Measurements from ENCODE around the gene CFAP126.

DNA sequence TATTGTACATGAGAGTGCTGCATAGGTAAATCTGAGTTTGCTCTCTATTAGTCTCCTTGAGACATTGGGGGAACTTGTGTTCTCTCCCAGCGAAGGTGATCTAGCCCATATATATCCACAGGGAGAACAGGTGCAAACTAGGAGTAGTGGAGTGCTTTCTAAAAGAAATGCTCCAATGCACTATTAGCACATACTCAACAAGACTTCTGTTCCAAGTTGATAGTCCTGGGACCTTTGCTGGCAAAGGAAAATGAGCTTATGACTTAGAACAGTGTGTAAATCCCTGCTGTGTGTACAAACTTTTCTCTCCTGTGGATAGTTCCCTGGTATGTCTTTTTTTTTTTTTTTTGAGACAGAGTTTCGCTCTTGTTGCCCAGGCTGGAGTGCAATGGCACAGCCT is 25.5 kb downstream of the CFAP126 start:
- no peak for TF ChIP-seq POLR2AphosphoS5 (IDR thresholded peaks at IDR 0.05)
- TF ChIP-seq, protein P1, sequence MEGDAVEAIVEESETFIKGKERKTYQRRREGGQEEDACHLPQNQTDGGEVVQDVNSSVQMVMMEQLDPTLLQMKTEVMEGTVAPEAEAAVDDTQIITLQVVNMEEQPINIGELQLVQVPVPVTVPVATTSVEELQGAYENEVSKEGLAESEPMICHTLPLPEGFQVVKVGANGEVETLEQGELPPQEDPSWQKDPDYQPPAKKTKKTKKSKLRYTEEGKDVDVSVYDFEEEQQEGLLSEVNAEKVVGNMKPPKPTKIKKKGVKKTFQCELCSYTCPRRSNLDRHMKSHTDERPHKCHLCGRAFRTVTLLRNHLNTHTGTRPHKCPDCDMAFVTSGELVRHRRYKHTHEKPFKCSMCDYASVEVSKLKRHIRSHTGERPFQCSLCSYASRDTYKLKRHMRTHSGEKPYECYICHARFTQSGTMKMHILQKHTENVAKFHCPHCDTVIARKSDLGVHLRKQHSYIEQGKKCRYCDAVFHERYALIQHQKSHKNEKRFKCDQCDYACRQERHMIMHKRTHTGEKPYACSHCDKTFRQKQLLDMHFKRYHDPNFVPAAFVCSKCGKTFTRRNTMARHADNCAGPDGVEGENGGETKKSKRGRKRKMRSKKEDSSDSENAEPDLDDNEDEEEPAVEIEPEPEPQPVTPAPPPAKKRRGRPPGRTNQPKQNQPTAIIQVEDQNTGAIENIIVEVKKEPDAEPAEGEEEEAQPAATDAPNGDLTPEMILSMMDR (IDR thresholded peaks at IDR 0.05 in 8 of 11, conservative IDR thresholded peaks at IDR 0.05 in 3 of 11), result no peak
